NCI-H526 treated with DMSO at 0.1 percent for 48 hours (cell line): ENCODE results near the gene ENO2.
"Not testable (repeated sequence)": the region's sequence is repeated elsewhere in the genome, so short reads cannot be mapped to it uniquely, and the experiment has no call there.

Source experiments
- DNase-seq: peaks from one replicate; lab custom pipeline; 2025; lab: John Stamatoyannopoulos, UW

The ENO2 gene

DNA sequence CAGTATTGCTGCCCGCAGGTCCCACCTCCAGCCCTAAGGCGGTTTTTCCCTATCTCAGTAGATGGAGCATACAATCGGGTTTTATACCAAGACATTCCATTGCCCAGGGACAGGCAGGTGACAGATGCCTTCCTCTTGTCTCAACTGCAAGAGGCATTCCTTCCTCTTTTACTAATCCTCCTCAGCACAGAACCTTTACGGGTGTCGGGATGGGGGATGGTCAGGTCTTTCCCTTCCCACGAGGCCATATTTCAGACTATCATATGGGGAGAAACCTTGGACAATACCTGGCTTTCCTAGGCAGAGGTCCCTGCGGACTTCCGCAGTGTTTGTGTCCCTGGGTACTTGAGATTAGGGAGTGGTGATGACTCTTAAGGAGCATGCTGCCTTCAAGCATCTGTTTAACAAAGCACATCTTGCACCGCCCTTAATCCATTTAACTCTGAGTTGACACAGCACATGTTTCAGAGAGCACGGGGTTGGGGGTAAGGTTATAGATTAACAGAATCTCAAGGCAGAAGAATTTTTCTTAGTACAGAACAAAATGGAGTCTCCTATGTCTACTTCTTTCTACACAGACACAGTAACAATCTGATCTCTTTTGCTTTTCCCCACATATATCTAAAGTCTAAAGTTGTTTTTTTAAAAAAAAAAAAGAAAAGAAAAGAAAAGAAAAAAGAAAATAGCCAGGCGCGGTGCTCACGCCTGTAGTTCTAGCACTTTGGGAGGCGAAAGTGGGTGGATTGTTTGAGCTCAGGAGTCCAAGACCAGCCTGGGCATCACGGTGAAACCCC, 28.0 kb upstream of the ENO2 start:
- DNase-seq = not testable (repeated sequence)

DNA sequence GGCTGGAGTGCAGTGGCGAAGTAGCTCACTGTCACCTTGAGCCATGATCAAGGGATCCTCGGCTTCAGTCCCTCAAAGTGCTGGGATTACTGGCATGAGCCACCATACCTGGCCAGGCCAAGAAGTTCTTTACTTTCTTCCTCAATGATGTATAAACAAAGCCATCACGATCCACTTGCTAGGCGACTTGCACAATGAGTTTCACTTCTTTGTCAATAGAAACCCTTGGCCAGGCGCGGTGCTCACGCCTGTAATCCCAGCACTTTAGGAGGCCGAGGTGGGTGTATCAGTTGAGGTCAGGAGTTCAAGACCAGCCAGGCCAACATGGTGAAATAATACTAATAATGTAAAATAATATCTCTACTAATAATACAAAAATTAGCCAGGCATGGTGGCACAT, 26.9 kb upstream of the ENO2 start:
- no peak for DNase-seq

DNA sequence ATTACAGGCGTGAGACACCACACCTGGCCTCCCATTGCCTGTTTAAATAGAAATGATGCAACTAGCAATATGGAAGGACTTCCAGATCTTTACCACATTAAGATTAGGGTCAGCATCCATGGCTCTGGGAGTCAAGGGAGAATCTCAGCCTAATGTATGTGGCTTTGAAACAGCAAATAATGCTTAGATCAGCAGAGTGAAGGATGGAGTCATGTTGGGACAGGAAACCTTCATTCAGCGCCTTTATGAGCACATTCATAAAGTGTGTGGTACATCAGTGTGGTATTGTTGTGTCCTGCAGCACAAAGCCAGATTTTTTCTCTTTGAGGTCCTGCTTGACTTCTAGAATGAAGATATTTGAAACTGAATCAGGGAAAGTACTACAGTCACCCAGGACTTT, 26.0 kb upstream of the ENO2 start:
- DNase-seq = no peak

DNA sequence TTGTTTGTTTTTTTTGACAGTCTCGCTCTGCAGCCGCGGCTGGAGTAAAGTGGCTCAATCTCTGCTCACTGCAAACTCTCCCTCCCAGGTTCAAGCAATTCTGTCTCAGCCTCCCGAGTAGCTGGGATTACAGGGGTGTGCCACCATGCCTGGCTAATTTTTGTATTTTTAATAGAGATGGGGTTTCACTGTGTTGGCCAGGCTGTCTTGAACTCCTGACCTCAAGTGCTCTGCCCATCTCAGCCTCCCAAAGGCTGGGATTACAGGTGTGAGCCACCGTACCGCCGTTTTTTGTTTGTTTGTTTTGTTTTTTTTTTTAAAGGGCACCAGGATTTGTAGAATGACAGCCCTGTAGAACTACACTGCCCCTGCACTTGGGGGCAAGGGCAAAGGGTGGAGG, 25.6 kb upstream of the ENO2 start:
- not testable (repeated sequence) for DNase-seq

- not testable (repeated sequence) for DNase-seq
These were observed 24.4 kb upstream of the ENO2 start for GRCh38 chr12:6889775-6890573.

- DNase-seq = peak; percentile 89
These were observed 23.4 kb upstream of the ENO2 start for GRCh38 chr12:6890789-6891645.

- DNase-seq = no peak
These were observed 22.8 kb upstream of the ENO2 start for GRCh38 chr12:6891646-6892001.

DNA sequence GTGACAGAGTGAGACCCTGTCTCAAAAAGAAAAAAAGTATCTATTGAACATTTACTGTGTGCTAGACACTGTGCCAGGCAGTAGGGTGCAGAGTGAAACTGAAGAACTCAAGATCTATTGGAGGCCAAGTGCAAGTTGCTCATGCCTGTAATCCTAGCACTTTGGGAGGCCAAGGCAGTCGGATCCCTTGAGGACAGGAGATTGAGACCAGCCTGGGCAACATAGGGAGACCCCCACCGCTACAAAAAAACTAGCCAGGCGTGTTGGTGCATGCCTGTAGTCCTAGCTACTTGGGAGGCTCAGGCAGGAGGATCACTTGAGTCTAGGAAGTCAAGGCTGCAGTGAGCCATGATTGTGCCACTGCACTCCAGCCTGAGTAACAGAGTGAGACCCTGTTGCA, 21.7 kb upstream of the ENO2 start:
- not testable (repeated sequence) for DNase-seq

- no peak for DNase-seq
These were observed 20.1 kb upstream of the ENO2 start for GRCh38 chr12:6894321-6894720.

- no peak for DNase-seq
These were observed 17.4 kb upstream of the ENO2 start for GRCh38 chr12:6896846-6897435.

DNA sequence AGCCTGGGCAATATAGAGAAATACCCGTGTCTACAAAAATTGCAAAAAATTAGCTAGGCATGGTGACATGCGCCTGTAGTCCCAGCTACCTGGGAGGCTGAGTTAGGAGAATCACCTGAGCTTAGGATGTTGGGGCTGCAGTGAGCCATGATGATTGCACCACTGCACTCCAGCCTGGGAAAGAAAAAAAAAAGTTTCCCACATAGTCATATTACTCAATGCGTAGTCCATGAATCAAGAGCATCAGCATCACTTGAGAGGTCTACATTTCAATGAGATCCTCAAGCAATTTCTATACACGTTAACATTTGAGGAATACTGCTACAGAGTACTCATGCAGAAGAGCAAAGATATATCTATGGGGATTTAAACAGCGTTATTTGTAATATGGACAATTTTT, 15.0 kb upstream of the ENO2 start:
- no peak for DNase-seq

- DNase-seq = no peak
These were observed 14.4 kb upstream of the ENO2 start for GRCh38 chr12:6899837-6900519.

GRCh38 chr12:6902448-6902847, 11.9 kb upstream of the ENO2 start:
- DNase-seq = no peak

GRCh38 chr12:6903722-6904121, 10.7 kb upstream of the ENO2 start:
- DNase-seq = no peak

- peak; percentile 94 for DNase-seq
These were observed 9.8 kb upstream of the ENO2 start, which contains the start of gene LRRC23 for GRCh38 chr12:6904280-6905276. LRRC23 (plus strand) TSS chr12:6904822; CDS start chr12:6905634, 812 bp downstream.

GRCh38 chr12:6905414-6906040, 8.9 kb upstream of the ENO2 start:
- DNase-seq = no peak

DNA sequence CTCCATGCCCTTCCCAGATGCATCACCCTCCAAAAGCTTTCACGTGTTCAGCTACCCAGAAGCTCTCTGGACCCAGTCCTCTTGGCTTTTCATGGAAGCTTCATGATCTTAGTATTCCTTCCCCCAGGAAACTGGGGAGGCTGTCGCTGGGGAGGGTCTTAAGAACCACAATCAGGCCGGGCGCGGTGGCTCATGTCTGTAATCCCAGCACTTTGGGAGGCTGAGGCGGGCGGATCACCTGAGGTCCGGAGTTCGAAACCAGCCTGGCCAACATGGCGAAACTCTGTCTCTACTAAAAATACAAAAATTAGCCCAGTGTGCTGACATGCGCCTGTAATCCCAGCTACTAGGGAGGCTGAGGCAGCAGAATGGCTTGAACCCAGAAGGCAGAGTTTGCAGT, 6.2 kb upstream of the ENO2 start:
- DNase-seq = not testable (repeated sequence)

DNA sequence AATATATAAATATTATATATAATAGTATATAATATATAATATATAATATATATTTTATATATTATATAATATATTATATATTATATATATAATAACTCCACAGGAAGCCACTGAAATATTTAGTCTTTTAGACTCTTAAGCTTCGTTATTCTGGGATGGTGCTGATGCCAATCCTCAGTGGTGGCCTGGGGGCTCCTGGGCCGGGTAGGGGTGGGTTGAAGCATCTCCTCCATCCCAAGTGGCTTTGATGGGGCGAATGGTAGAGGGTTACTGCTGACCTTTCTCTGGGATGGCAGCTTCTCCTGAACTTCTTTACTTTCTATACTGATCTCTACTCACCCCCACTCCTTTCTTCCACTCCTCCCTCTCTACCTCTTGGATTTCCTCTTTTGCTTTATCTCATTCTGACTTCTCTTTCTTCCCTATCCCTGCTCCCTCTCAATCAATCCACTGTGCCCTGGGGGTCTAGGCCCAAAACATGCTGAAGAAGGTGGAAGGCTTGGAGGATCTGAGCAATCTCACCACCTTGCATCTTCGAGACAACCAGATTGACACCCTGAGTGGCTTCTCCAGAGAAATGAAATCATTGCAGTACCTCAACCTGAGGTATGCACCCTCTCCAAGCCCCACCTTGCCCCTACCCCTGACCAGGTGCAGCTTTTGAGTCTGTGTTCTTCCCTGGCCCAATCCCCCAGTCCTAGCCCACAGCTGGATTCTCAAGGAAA, 4.8 kb upstream of the ENO2 start:
- no peak for DNase-seq
